Measurements from ENCODE around the gene ARID5B.
A peak's percentile ranks its signal among the peaks of the same experiment; 100 is the strongest.

The ARID5B gene

GRCh38 chr10:61904733-61905725 is 3.5 kb downstream of the ARID5B start:
- DNase-seq, result peak; percentile 65 to 66

DNA sequence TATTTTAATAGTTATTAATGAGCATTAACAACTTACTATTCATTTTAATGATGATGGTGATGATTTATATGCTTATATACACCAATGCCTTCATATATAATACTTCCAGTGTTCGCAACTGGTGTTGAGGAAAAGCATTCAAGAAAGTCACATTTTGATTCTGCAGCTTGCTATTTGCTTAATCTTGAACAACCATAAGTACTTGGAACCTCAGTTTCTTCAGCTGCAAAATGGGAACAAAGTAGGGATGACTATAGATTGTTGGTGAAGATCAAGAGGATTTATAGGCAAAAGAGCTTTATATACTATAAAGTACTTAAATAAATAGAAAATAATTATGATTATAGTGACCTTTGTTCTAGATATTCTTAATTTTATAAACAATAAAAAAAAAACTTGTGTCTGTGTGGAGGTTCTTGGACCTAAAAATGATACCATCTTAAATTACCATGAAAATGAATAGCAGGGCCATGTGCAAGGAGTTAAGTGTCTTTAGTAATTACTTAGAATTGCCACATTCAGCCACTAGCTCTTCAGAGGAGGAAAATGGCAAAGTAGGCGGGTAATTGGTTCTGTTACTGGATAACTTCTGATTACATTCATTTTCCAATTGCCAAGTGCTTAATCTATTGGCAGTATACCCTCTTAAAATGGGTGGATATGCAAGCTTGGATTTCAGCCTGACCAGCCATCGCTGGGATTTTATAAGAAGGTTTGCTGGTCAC is 4.5 kb downstream of the ARID5B start:
- no peak for DNase-seq

- no peak for DNase-seq
These were observed 5.0 kb downstream of the ARID5B start for GRCh38 chr10:61906562-61906901.

DNA sequence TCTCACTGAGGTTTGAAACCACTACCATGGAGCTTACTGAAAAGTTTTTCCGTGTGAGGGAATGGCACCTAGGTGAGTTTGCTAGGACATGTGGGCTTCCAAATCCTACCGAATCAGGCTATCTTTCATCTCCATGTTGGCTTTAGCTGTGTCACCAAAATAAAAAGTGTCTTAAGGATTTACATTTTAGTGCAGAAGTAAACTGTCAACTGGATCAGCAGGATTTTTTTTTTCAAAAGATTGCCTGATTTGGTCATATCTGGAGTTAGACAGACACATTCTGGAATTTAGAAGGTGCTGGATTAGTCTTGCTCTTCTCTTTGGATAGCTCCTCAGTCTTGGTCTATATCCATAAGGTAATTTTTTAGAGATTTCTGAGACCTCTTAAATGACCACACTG is 5.5 kb downstream of the ARID5B start:
- DNase-seq, result no peak

DNA sequence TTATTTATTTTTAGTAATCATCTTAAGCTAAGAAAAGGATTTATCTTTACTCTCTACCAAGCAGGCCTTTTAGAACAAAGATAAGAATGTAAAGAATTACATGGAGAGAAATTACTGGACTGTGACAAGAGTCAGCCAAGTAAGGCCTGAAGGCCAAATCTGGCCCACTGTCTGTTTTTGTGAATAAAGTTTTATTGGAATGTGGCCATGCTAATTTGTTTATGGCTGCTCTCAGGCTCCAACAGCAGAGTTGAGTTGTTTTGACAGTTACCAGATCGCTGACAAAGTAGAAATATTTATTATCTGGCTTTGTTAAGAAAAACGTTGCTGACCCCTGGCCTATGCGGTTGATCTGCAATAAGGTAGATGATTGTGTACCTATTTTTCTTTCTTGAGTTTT is 6.1 kb downstream of the ARID5B start:
- DNase-seq, result no peak

DNA sequence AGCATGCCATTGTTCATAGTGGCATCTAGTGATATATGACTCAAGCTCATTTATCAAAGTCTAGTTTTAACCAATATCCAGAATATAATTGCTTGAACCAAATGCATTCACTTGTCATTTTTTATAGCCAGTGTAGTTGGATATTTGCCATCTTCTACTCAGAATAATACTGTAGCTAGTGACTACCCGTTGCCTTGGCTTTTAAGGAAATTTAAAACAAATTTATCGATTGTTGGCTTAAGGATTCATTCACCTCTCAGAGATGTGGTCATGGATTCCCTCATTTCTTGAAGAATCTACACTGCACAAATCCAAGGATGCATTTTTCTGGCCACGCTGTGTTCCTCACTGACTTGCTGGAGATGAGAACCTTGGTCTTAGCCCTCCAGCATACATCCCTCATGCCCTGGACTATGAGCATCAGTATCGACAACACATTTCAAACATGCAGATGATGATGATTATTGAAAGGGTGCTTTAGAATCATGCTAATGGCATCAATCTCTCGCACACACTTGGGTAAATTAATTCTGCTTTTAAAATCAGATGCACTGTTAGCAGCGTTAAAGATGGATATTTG is 8.8 kb downstream of the ARID5B start:
- DNase-seq, result no peak

GRCh38 chr10:61910894-61911293 is 9.4 kb downstream of the ARID5B start:
- no peak for DNase-seq

DNA sequence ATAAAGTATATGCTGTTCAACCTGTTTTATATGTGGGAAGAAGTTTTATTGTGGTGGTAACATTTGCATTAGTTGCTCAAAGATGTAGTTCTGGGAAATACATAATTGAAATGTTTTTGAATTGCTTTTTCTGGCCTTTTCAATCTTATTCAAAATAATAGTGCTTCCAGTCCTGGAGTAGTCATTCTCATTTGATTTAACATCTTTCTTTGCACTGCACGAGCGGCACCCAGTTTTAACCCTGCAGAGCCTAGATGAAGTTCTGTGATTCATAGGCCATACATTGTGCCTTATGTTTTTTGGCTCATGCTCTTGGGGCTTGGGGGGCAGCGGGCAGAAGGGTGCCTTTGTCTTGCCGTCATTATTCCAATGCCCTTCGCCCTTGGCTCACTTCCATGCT is 9.9 kb downstream of the ARID5B start:
- DNase-seq, result no peak

GRCh38 chr10:61912981-61913380 is 11.5 kb downstream of the ARID5B start:
- no peak for DNase-seq

DNA sequence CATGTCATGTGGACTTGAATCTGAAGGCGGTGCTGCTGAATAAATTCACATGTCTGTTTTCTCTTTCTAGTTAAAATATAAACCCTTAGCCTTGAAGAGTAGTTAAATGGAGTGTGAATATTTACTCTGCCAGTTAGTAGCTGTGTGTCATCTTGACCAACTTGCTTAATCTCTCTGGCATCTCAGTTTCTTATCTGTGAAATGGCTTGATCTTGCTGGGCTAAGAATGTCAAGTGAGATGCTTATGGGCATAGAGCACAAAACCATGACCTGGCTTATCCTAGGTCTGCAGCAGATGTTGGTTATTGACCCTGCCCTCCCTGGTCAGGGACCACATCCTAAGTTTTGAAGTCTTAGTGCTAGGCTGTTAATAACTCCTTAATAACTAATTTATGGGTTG is 16.6 kb downstream of the ARID5B start:
- no peak for DNase-seq

- DNase-seq, result no peak
These were observed 17.5 kb downstream of the ARID5B start for GRCh38 chr10:61918989-61919388.

GRCh38 chr10:61919646-61920215 is 18.2 kb downstream of the ARID5B start:
- DNase-seq, result no peak

DNA sequence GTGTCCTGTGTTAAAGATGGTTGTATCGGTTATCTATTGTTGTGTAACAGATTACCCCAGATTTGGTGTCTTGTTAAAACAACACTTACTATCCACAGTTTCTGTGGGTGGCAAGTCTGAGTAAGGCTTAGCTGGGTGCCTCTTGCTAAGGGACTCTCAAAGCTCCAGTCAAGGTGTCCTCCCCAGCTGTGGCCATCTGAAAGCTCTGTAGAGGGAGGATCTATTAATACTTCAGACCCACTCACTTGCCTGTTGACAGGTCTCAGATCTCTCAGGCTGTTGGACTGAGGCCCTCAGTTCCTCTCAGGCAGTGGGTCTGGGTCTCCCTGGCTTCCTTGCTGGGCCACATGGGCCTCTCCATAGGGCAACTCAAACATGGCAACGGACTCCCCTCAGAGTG is 19.6 kb downstream of the ARID5B start:
- no peak for DNase-seq

DNA sequence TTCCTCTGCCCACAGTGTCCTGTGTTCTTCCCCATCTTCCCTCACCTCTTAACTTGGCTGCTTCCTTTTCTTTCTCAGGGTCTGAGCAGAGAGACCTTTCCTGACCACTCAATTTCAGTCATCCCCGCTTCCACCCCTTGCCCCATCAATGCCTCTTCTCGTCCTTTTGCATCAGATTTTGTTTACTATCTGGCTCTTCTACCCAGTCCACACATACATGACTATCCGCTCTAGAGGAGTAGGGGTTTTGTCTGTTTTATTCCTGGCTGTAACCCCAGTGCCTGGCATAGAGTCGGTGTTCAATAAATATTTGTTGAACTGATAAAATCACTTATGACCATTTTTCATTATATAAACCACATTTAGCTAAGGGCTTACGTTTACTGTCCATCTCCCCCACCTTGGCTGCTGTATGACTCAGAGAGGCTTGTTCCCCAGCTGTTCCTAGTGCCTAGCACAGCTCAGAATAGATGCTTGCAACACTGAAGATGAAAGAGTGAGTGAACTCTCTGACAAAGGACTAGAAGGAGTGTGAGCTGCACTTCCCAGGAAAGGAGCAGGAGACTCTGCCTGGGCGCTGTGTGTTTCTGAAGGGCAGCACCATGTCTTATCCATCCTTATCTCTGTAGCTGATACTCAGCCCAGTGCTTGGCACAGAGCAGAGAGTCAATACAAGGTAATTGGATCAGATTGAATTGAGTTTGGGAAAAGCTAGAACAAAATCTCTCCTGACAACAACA is 21.9 kb downstream of the ARID5B start:
- DNase-seq, result no peak

GRCh38 chr10:61923950-61924274 is 22.4 kb downstream of the ARID5B start:
- DNase-seq, result no peak

- no peak for DNase-seq
These were observed 28.1 kb downstream of the ARID5B start for GRCh38 chr10:61929555-61929954.

GRCh38 chr10:61931620-61932332 is 30.3 kb downstream of the ARID5B start:
- no peak for DNase-seq

DNA sequence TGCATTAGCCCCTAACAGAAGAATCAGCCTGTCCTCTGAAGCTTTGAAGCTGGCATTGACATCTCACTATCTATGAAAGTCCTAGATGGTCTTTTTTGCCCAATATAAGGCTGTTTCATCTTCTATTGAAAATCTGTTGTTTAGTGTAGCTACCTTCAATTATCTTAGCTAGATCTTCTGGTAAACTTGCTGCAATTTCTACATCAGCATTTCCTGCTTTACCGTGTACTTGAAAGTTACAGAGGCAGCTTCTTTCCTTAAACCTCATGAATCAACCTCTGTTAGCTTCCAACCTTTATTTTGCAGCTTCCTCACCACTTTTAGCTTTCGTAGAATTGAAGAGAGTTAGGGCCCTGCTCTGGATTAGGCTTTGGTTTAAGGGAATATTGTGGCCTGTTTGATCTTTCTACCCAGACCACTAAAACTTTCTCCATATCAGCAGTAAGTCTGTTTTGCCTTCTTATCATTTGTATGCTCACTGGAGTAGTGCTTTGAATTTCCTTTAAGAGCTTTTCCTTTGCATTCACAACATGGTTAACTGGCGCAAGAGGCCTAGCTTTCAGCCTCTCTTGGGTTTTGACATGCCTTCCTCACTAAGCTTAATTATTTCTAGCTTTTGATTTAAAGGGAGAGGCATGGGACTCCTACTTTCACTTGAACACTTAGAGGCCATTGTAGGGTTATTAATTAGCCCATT is 32.5 kb downstream of the ARID5B start:
- peak in 1 of 2 donors; percentile 42 for DNase-seq

DNA sequence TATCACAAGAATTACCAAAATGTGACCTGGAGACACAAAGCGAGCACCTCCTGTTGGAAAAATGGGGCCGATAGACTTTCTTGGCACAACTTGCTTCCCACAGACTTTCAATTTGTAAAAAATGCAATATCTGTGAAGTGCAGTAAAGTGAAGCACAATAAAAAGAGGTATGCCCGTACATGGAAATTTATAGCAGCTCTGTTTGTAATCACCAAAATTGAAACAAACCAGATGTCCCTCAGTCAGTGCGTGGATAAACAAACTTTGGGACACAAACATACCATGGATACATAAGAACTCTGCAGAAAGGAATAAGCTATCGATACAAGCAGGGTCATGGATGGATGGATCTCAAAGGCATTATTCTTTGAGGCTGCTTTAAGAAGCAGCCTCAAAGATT is 33.6 kb downstream of the ARID5B start:
- DNase-seq, result no peak

- DNase-seq, result no peak
These were observed 35.3 kb downstream of the ARID5B start for GRCh38 chr10:61936770-61937169.

- peak in 1 of 2 donors; percentile 54 for DNase-seq
These were observed 36.3 kb downstream of the ARID5B start for GRCh38 chr10:61937631-61938351.
